NCI-H2227 (cell line): ENCODE data around the gene FAM177A1.
"Not testable (repeated sequence)": the region's sequence is repeated elsewhere in the genome, so short reads cannot be mapped to it uniquely, and the experiment has no call there.

Experiments
- DNase-seq: peaks from one replicate; lab custom pipeline; 2025; ENCODE audit not compliant: unreplicated experiment; lab: John Stamatoyannopoulos, UW

The FAM177A1 gene

DNA sequence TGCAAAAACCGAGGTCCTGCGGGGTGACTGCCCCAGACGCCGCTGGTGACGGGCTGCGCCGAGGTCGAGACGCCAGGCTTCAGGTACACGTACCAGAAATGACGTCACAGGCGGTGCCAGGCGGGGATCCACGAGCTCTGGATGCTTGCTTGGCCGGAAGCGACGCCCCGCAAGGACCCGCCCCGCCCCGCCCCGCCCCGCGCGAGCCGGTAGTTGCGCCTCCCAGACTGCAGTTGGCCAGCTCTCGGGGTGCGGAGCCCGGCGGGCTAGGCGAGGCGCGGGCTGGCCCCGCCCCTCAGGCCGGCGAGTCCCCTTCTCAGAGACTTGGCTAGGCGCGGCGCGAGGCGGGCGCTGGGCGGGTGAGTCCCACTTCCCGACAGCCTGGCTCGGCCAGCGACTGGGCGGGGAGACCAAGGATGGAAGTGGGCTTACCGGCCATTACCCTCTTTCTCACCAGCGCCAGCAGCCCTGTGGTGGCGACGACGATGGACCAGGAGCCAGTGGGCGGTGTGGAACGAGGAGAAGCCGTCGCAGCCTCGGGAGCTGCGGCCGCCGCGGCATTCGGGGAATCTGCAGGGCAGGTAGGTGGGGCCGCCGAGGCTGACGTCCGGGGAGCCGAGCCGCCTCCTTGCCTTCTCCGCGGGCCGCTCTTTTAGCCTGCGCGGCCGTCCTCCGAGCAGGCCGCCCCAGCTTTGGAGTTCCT, at the start of gene FAM177A1:
TSS of gene FAM177A1 (plus strand) at position 225 of the 703 bp plus-strand sequence. CDS start at position 417, 192 bp downstream.
- DNase-seq: peak; percentile 98

DNA sequence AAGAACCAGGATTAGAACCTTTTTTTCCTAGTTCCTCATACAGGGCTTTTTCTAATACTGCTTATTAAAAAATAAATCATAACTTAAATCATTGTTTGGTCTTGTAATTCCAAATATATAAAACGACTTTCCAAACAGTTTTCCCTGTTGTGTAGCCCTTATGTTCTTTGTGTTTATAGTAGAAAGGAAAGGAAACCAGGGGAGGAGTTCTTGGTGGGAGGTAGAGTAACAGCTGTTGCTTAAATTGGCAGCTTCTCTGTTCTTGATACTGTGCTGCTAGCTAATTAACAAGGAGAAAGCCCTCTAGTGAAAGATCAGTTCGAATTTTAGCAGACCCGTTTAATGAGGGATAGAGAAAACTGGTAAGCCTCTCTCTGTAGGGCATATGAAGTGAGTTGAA, 48.3 kb upstream of the FAM177A1 start:
- DNase-seq: no peak

- DNase-seq: no peak
Observed at GRCh38 chr14:34999500-34999899, 46.6 kb upstream of the FAM177A1 start.

GRCh38 chr14:35001621-35002020, 44.5 kb upstream of the FAM177A1 start:
- no peak for DNase-seq

DNA sequence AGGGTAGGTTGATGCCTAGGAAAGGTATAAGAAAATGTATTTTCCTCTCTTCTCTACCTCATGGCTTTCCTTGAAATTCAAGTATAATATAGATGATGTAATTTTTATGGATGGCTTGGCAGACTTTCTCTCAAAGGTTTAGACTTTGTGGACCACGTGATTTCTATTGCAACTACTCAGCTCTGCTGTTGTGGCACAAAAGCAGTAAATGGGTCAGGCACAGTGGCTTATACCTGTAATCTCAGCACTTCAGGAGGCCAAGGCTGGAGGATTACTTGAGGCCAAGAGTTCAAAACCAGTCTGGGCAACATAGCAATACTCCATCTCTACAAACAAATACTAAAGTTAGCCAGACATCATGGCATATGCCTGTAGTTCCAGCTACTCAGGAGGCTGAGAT, 41.2 kb upstream of the FAM177A1 start:
- no peak for DNase-seq

DNA sequence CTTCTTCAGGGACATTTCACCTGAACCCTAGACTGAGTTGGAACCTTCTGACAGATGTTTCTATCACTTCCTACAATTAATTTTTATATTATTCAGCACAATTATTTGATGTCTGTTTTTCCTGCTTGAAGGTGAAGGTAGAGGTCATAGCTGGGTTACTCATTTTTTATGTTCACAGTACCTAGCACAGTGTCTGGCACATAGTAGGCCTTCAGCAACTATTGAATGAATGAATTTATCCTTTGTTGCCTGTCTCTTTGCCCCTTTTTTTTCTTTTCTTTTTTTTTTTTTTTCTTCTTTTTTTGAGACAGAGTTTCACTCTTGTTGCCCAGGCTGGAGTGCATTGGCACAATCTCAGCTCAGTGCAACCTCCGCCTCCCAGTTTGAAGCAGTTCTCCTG, 29.5 kb upstream of the FAM177A1 start:
- DNase-seq: no peak

DNA sequence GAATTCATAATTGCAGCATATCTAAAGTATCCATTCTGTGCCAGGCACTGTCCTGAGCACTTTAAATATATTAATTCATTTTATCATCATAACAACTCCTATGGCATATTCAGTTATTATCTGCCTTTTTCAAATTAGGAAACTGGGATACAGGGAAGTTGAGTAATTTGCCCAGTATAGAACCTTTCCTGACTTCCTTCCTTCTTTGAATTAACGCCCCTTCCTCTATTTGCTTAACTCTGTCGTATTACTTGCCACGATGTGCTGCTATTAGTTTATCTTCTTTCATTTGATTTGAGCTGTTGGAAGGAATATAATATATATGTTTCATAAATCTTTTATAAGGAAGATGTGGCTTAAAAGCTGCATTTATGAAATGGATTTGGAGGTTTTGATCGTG, 25.4 kb upstream of the FAM177A1 start:
- no peak for DNase-seq

DNA sequence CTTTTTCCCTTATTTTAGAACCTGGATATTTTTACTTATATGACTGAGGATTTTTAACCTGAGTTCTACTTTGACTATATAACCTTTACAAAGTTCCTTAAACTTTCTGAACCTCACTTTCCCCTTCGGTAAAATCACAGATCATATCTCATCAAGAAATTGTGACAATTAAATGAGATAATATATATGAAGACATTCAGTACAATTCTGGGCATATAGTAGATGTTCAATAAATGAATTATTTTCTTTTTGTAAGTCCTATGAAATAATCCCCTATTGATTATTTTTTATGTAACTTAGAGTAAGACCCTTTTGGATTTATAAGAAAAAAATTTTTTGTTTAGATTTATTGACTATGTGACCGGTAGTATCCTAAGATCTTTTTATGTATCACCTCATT, 17.6 kb upstream of the FAM177A1 start:
- DNase-seq: no peak

DNA sequence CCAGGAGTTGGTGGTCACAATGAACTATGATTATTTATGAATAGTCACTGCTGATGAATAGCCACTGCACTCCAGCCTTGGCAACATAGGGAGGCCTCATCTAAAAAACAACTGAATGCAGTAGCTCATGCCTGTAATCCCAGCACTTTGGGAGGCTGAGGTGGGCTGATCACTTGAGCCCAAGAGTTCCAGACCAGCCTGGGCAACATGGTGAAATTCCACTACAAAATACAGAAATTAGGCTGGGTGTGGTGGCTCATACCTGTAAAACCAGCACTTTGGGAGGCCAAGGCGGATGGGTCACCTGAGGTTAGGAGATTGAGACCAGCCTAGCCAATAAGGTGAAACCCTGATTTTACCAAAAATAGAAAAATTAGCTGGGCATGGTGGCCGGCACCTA, 13.5 kb upstream of the FAM177A1 start:
- no peak for DNase-seq

DNA sequence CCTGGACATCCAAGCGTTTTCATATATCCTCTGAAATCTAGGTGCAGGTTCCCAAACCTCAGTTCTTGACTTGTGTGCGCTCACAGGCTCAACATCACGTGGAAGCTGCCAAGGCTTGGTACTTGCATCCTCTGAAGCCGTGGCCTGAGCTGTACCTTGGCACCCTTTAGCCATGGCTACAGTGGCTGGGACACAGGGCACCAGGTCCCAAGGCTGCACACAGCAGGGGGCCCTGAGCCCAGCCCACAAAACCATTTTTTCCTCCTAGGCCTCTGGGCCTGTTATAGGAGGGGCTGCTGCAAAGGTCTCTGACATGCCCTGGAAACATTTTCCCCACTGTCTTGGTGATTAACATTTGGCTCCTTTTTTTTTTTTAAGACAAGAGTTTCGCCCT, 11.6 kb upstream of the FAM177A1 start:
- no peak for DNase-seq

- DNase-seq: not testable (repeated sequence)
Observed at GRCh38 chr14:35034944-35035554, 11.0 kb upstream of the FAM177A1 start.

- DNase-seq: not testable (repeated sequence)
Observed at GRCh38 chr14:35038312-35038711, 7.8 kb upstream of the FAM177A1 start.

DNA sequence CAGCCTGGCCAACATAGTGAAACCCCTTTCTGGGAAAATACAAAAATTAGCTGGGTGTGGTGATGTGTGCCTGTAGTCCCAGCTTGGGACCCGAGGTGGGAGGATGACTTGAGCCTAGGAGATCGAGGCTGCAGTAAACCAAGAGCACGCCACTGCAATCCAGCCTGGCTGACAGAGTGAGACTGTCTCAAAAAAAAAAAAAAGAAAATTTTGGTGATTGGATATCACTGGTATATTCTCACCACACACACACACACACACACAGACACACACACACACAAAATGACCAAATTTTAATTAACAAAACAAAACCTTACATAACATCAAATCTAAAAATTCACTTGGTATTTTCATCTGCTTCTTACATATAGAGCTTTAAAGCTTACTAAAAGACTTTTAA, 3.4 kb upstream of the FAM177A1 start:
- no peak for DNase-seq

GRCh38 chr14:35043046-35043445, 3.0 kb upstream of the FAM177A1 start:
- no peak for DNase-seq

DNA sequence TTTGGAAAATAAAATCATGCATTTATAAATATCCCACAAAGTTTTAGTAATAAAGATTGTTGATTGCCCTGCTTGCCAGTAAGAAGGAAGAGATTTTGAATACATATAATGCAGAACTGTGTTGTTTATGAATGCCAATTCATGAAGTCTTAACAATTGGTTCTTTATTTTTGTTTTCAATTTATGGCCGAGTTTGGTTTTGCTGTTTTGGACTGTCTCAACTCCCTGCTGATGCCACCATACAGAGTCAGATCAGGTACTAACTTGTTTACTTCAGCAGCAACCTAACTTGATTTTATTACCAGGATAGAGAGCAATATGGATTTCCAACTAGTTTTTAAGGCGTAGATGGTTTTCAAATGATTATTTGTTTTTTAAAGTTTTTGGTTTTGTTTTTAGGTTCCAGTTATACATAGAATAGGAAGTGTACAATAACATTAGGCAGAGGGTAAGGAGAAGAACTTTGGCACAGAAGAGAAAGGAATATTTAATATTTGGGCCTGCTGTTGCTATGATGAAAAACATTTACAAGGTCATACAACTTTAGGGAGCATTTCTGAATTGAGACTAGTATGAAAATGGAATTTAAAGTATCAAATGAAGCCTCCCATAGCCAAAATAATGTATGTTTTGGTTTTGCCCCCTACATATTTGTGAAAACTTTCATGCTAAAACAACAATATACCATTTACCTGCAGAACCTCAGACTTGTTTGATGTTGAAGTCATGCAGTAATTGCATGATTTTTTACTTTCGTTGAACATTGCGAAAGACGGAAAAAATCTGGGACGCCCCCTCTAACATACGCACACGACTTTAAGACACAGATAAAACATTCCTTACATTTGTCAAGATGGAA, 904 bp upstream of the FAM177A1 start:
- no peak for DNase-seq

DNA sequence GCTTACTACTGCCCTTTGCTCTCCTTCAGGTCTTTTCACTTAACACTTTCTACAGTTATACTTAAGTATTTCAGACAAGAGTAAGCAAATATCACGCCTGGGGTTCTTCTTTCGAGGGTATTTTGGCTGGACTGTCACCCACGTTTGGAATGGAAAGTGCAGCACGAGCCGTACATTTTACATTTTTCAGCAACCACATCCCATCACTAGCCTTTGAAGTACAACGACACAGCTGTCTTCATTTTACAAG, 349 bp upstream of the FAM177A1 start:
- DNase-seq: no peak

GRCh38 chr14:35046751-35047536, 872 bp downstream of the FAM177A1 start:
- peak; percentile 60 for DNase-seq

- DNase-seq: no peak
Observed at GRCh38 chr14:35047976-35048513, 2.0 kb downstream of the FAM177A1 start.

GRCh38 chr14:35050652-35051051, 4.6 kb downstream of the FAM177A1 start:
- DNase-seq: no peak

DNA sequence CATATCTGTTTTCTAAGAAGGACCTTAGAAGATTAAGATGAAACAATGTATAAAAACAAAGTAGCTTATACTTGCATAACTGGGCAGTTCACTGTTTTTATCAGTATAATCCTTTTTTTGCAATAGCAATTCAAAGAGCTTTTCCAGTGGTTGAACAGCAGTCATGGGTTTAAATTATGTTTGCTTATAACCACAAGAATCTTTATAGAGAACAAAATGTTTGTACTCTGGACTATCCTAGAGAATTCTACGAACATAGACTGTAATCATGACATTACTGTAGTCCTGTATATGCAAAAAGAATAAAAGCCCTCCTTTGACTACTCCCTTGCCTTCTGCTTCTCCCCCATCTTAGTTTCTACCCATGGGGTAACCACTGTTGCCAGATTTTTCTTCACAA, 5.7 kb downstream of the FAM177A1 start:
- no peak for DNase-seq

- no peak for DNase-seq
Observed at GRCh38 chr14:35052637-35053036, 6.6 kb downstream of the FAM177A1 start.
